22Rv1 (cell line): Measurements from ENCODE around the gene GADD45GIP1.

ENCODE experiments used
- H3K27ac ChIP-seq: fragments of 450-650 bp; 2 replicates; pipeline ENCODE4 v1.5.1; 2017
- ZFX ChIP-seq: fragments of 450-650 bp; IDR thresholded peaks from 2 replicates; pipeline ENCODE4 v1.6.1; 2017; ENCODE audit warnings: antibody characterized with exemption, borderline replicate concordance
- TF ChIP-seq, protein P1 (sequence below): fragments of 450-650 bp; IDR thresholded peaks from 2 replicates; pipeline ENCODE4 v1.5.1; 2017; ENCODE audit warnings: mild to moderate bottlenecking

The GADD45GIP1 gene

DNA sequence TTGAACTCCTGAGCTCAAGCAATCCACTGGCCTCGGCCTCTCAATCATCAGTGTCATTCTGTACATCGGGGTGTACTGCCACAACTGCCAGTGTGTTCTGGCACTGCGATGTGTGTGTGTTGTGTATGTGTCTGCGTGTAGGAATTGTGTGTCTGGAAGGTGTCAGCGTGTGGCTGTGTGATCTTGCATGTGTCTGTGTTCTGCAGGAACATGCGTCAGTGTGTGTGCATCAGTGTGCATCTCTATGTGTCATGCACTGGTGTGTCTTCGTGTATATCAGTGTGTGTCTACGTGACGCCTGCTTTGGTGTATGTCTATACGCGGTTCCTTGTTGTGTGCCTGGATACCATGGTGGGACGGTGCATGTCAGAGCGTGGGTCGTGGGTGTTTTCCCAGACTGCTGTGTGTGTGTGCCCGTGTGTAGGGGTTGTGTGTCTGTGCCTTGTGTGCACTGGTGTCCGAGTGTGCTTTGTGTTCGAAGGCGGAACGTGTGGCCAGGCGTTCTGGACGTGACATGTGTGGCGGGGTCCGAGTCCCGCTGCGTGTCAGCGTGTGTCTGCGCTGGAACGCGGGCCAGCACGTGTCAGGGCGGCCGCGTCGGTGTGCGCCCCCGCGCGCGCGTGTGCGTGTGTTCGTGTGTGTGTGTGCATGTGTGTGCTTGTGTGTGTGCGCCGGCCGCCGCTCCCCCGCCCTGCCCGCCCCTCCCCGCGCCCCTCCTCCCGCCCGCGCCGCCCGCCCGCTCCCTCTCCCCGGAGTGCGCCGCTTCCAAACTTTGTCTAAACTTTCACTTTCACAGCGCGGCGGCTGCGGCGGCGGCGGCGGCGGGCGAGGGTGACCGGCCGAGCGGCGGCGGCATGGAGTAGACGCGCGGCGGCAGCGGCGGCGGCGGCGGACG lies 37.9 kb upstream of the GADD45GIP1 start, which contains the start of gene NFIX:
Gene NFIX (plus strand): TSS at position 775 of the 895 bp plus-strand sequence. CDS start 363 bp downstream, outside the sequence.
- TF ChIP-seq, protein P1, sequence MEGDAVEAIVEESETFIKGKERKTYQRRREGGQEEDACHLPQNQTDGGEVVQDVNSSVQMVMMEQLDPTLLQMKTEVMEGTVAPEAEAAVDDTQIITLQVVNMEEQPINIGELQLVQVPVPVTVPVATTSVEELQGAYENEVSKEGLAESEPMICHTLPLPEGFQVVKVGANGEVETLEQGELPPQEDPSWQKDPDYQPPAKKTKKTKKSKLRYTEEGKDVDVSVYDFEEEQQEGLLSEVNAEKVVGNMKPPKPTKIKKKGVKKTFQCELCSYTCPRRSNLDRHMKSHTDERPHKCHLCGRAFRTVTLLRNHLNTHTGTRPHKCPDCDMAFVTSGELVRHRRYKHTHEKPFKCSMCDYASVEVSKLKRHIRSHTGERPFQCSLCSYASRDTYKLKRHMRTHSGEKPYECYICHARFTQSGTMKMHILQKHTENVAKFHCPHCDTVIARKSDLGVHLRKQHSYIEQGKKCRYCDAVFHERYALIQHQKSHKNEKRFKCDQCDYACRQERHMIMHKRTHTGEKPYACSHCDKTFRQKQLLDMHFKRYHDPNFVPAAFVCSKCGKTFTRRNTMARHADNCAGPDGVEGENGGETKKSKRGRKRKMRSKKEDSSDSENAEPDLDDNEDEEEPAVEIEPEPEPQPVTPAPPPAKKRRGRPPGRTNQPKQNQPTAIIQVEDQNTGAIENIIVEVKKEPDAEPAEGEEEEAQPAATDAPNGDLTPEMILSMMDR = no peak
- no peak for TF ChIP-seq ZFX
- H3K27ac ChIP-seq = peak within 1 kb of the TSS; percentile 99

DNA sequence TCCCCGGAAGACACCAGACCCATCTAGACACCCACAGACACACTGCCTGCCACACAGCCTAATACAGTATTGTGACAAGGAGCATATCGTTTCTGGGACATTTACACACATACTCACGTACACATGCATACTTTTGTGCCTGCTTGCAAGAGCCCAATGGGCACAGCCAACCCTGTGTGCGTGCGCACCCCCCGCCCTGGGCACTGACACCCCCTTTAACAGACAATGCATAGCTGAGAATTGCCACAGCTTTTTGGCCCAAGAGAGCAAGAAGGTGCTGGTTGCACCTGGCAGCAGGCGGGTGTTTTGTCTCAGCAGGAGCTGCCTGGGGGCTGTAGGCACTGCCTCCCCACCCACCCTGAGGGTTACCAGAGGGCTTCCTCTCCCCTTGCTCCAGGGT lies 36.5 kb upstream of the GADD45GIP1 start:
- H3K27ac ChIP-seq = peak overlapping the region; percentile 99
- no peak for TF ChIP-seq ZFX
- TF ChIP-seq, protein P1 = no peak

DNA sequence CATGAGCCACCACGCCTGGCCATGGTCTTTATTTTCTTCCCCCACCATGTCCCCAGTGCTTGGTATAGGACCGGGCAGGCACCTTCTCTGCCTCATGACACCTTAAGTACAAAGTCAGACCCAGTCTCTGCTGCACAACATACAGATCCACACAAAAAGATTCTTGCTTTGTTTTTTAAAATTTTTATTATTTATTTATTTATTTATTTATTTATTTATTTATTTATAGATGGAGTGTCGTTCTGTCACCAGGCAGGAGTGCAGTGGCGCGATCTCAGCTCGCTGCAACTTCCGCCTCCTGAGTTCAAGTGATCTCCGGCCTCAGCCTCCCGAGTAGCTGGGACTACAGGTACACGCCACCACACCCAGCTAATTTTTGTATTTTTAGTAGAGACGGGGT lies 35.7 kb upstream of the GADD45GIP1 start:
- TF ChIP-seq, protein P1 = no peak
- no peak for TF ChIP-seq ZFX
- no peak overlapping the region for H3K27ac ChIP-seq

DNA sequence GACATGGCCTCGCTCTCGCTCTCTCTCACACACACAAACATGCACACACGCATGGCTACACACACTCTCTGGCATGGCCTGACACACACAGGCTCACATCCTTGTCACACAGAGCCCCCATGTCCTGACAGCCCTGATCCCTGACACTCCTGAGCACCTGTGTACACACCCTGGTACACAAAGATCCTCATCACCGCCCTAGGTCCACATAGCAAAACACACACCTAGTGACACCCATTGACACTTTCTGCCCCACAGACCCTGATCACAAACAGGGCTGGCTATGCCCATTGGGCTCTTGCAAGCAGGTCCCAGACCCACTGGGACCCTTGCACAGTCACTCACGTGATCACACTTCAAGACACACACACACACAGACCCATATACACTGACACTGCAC lies 34.3 kb upstream of the GADD45GIP1 start:
- no peak for TF ChIP-seq ZFX
- TF ChIP-seq, protein P1 = no peak
- no peak overlapping the region for H3K27ac ChIP-seq

DNA sequence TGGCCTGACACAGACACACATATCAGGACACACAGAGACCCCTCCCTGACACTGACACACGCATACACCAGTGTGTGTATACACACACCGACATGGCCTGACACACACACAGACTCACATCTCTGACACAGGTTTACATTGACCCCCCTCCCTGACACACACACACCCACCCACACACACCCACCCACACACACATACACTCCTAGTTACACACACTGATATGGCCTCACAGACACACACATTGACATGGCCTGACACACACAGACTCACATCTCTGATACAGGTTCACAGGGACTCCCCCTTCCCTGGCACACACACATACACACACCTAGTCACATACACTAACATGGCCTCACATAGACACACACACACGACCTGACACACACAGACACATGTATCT lies 33.8 kb upstream of the GADD45GIP1 start:
- TF ChIP-seq ZFX = no peak
- TF ChIP-seq, protein P1 = no peak
- H3K27ac ChIP-seq = no peak overlapping the region

DNA sequence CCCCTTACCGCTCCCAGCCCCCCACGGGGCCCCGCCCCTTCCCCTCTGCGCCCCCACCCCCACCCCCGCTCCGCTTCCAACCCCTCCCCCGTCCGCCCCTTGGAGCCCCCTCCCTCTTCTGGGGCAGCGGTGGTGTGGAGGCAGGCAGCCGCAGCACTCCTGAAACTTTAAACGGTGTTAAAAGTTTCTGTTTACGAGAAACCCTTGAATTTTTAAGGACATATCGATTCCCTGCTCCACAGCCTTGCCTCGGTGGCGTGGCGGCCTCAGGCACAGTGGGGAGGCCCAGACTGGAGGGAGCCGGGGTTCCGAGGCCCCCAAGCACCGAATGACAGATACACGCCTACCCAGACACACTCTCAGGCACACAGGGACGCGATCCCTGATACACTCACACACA lies 33.4 kb upstream of the GADD45GIP1 start:
- no peak for TF ChIP-seq ZFX
- no peak overlapping the region for H3K27ac ChIP-seq

DNA sequence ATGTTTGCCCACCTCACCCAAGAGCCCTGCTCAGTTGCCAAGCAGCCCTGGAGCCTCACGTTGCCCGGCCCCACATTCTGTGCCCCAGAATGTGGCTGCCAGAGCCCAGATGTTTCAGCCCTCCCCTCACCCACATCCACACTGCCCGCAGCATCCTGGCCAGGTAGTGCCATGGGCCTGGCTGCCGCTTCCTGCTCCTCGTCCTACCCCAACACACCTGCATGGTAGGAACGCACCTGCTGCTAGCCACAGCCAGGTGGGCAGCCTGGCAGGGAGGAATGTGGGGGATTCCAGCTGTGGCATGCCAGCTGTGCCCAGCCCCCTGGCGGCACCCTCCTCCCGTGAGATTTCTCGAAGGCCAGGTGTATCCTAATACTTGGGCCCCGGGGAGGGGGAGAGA lies 30.8 kb upstream of the GADD45GIP1 start:
- TF ChIP-seq ZFX = no peak
- TF ChIP-seq, protein P1 = no peak
- no peak overlapping the region for H3K27ac ChIP-seq
